Fibroblast of skin of abdomen (primary cell): ENCODE results near the gene EPS15.
"Not testable (repeated sequence)": the region's sequence is repeated elsewhere in the genome, so short reads cannot be mapped to it uniquely, and the experiment has no call there.

Experiments used
- DNase-seq: peaks from one replicate; pipeline ENCODE4 v3.0.0-alpha.2; 2013

The EPS15 gene

DNA sequence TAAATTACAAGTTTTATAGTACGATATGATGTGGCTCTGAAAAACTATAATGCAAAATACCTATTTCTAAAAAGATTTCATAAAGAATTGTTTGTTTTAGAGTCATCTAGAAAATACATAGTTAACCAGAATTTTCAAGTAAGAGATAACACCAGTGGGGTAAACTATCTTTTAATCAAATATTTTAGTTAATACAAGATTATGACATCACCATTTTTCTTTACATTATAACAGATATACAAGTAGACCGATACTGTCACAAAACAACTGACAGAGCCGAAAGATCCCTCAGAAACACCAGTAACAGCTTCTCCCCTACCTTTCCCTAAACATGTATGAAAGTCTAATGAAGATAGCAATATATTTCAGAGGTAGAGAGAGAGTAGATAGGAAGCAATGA lies 54.2 kb downstream of the EPS15 start:
- DNase-seq = no peak

GRCh38 chr1:51463561-51463960 lies 55.5 kb downstream of the EPS15 start:
- DNase-seq = no peak

DNA sequence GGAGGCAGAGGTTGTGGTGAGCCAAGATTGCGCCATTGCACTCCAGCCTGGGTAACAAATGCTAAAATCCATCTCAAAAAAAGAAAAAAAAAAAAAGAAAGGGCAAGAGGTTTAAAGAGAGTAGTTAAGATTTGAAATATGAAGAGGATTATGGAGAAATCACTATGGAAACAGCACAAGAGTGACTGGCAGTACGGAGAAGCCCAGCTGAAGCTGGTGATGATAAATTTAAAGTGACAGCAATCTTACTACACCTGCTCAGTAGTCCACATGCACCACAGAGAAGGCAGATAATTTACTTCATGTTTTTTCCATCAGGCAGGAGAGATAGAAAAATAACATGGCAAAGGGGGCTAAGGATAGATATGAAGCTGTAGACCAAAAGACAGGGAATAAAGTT lies 56.8 kb downstream of the EPS15 start:
- DNase-seq = not testable (repeated sequence)

- no peak for DNase-seq
Observed at GRCh38 chr1:51454554-51454953, 64.5 kb downstream of the EPS15 start.

- DNase-seq = no peak
Observed at GRCh38 chr1:51453010-51453409, 66.1 kb downstream of the EPS15 start.

- DNase-seq = not testable (repeated sequence)
Observed at GRCh38 chr1:51448844-51449454, 70.1 kb downstream of the EPS15 start.

DNA sequence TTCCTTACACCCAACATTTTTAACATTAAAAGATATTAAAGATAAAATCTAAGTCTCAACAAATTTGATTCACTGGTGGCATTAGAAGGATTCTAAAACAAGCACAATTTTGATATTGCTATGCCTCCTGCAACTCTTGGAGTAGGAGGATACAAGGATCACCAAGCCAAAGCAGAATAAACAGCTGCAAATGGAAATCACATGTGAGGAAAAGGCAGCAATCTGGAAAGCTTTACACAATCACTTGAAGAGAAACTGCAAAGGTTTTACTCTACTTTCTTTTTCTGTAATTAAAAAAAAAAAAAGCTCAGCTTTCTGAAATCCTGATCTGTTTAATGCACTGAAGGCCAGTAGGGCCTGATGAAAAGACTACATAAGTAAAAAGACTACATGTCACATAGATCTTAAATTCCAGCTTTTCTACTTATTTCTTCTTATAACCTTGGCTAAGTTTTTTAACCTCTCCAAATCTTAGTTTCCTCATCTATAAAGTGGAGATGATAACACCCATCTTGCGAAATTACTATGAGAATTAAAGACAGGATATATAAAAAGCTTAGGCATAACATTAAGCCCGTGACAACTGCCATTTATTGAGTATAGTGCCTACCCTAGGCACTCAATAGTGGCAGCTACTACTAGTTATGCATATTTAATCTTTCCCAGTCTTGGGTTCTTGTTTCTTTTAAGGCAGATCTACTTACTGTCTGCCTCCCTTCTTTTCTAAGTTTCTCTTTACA lies 73.5 kb downstream of the EPS15 start:
- DNase-seq = no peak

- DNase-seq = no peak
Observed at GRCh38 chr1:51444534-51445192, 74.4 kb downstream of the EPS15 start.

GRCh38 chr1:51444096-51444495 lies 75.0 kb downstream of the EPS15 start:
- DNase-seq = no peak

GRCh38 chr1:51443555-51443954 lies 75.5 kb downstream of the EPS15 start:
- DNase-seq = no peak

- no peak for DNase-seq
Observed at GRCh38 chr1:51442616-51443015, 76.5 kb downstream of the EPS15 start.

DNA sequence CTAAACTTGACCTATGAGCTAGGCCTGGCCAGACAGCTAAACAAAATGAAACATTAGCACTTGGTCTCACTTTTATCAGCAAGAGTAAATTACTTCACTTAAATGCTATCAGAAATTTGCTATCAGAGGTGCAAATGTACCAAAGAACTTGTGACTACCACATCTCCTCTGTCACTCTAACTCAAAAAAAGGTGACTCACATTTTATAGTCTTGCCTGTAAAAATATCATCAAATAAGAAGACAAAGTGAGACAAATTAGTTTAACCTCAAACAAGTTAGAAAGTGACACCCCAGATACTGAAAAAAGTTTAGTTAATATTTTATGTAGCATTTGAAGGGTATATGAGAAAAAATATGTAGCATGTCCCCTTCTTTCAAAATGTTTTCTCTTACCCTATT lies 76.9 kb downstream of the EPS15 start:
- no peak for DNase-seq

DNA sequence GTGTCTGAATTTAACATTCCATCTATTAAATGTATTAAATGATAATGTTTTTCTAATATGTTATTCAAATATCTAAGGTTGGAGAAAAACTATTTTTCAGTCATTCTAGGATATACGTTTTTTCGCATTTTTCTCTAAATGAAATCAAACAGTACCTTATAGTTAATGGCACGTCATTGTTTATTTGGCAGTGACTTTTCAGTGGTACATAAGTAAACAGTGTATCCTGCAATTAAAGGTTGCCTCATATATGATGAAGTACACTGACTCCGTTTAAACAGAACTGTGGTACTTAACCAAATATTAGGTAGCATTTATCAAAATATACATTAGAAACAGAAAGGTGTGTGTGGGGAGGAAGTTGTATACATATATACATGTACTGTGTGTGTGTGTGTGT lies 79.2 kb downstream of the EPS15 start:
- DNase-seq = no peak

GRCh38 chr1:51439053-51439452 lies 80.0 kb downstream of the EPS15 start:
- no peak for DNase-seq

DNA sequence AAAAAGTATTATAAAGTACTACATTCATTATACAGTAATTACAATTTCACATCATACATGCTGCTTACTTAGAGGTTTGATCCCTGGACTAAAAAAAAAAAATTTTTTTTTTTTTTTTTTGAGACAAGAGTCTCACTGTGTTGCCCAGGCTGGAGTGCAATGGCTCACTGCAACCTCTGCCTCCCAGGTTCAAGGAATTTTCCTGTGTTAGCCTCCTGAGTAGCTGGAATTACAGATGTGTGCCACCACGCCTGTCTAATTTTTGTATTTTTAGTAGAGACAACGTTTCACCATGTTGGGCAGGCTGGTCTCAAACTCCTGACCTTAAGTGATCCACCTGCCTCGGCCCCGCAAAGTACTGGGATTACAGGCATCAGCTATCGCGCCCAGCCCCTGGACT lies 81.7 kb downstream of the EPS15 start:
- not testable (repeated sequence) for DNase-seq

DNA sequence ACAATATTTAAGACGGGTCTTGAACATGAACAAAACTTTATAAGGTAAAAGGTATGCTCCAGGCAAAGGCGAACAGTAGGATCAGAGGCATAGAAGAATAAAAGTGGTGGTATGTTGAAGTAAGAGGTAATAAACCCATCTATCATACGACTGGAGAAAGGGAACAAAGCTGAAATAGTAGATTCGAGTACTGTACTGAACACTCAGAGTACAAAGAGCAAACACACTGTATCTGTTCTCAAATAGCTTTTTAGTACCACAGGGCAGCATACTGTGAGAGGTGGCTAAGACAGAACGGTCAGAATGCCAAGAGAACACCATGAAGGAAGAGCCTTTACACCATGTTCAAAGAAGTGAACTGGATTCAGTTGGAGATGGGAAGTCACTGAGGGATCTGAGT lies 83.2 kb downstream of the EPS15 start:
- no peak for DNase-seq

GRCh38 chr1:51433972-51434510 lies 85.0 kb downstream of the EPS15 start:
- no peak for DNase-seq

DNA sequence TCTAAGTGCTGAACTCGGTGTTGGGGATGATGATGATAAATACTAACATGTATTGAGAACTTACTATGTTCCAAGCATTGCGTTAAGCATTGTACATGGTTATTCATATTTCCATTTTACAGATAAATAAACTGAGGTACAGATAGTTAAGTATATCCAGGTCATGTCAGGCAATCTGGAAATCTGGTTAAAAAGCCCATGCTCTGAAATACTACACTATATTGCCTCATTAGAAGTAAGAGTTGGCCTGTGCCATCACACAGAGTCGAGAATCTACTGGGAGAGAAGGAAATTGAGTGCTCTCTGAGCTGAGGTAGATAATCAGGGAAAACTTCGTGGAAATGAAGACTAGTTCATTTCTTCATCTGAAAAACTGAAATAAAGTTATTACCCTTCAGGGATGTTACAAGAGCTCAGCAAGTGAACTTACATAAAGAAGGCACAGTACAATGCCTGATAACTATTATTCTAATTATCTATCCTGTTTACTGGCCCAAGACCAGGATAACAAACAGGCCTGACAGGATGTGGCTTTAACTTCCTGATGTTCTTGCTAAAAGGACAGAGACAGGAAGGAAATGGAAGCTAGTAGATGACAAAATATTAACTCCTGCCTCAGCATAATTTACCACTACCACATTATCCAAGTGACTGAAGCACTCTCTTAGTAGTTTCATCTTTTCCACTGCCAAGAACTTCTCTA lies 85.6 kb downstream of the EPS15 start:
- DNase-seq = no peak

DNA sequence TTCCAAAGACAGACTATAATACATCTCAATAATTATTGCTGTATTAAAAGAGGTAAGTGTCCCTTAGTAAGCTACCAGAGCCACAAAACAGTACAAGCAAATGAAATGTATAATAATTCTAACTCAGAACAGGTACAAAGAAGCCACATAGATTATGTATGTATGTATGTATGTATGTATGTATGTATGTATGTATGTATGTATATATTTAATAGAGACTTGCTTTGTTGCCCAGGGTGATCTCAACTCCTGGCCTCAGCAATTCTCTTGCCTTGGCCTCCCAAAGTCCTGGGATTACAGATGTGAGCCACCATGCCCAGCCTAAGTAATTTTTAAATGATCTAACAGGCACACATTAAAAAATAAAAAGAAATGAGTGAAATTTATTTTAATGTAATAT lies 86.9 kb downstream of the EPS15 start:
- no peak for DNase-seq

DNA sequence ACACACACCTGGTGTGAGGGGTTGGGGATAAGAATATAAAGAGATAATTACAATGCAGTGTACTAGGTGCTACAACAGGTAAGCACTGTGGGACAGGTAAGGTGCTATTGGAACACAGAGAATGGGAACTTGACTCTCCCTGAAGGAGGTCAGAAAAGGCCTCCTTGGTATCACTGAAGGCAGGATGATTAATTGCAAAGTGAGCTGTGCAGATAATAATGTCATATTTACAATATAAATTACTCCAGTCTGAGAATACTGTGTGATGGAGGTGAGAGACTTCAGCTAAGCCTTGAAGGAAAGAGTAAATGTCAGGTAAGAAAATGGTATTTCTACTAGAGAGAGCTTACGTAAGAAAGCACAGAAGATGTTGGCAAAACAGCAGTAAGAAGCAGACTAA lies 91.6 kb downstream of the EPS15 start:
- DNase-seq = no peak

GRCh38 chr1:51425955-51426354 lies 93.1 kb downstream of the EPS15 start:
- no peak for DNase-seq

DNA sequence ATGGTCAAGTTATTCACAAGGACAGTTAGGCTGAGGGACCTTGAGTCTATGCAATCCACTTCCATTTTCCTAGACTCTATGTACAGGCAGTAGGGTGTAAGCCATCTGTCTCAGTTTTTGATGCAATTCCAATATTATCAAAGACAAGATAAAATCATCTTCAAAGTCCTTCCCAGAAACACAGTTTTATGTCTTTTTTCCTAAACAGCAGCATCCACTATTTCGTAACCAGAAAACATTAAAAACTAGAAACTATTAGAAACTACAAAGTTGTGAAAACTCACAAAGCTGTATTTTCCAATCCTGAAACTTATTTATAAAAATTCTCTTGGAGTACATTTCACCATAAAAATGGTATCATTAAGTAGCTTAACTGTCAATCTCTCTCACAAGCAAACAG lies 93.8 kb downstream of the EPS15 start:
- DNase-seq = no peak
